Stimulated activated CD8-positive, alpha-beta memory T cell treated with anti-CD3 and anti-CD28 coated beads, Interleukin-7, amount 100 ng/mL, for 4 hours (primary cell): ENCODE data around the gene MAN1A2.

Experiments used
- DNase-seq, 2 donors: peaks; one replicate each; pipeline ENCODE4 v3.0.0-alpha.2; 2020; ENCODE audit warnings: low read depth in 2 of 2

The MAN1A2 gene

DNA sequence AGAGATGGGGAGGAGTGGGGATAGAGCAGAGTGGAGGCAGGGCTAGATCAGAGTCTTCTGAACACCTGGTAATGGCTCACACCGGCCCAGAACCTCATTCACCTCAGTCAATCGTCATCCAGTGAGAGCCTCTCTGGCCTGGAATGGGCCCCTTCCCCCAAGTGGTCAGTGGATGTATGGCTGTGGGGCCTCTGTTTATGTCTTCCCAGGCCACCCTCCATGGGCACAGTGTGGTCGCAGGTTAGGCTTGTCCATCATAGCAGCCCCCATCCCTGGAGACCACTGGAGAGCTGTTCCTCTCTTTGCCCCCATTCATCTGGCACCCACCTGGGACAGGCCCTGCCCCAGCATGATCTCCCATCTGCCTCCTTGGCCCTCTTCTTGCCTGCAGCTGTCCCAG, 209.0 kb downstream of the MAN1A2 start:
- no peak for DNase-seq

DNA sequence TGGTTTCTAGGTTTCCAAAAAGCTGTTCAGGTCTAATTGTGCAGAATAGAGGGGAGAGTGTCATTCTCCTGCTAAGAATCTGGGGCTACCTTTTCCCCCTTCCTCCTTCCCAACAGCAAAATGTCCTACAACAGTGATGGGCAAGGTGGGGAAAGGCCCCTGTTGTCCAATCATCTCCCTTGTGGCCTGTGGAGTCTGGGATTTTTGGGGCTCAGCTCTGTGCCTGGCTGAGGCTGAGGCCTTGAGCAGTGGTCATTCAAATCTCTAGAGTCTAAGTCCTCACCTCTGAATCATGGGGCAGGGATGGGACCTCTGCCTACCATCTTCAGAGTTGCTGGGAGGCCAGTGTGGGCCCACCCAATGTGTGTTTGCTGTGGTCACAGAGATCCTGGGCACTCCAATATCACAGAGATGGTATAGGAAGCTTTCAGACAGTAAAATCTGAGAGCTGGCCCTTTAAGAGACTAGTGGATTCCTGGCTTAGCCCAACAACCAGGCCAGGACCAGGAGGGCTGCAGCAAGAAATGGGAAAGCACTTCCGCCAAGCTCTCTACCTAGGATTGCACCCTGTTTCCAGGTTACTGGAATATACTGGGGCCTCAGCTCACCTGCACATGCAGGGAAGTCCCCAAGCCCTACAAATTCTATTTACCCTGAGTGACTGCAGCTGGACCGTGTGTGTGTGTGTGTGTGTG, 210.1 kb downstream of the MAN1A2 start:
- no peak for DNase-seq

DNA sequence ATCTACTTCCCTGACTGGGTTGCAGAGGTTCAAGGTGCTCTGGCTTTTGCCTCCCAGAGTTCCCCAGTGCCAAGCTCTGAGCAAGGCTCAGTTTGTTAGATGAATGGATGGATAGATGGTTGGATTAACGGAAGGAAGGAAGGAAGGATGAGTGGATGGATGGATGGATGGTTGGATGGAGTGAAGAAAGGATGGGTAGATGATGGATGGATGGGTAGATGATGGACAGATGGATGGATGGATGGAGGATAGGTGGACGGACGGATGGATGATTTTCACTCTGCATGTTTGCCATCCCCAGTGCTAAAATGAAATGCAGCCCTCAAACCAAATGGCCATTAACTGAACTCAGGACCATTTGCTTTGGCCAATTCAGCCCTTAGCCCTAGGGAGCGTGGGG, 211.2 kb downstream of the MAN1A2 start:
- no peak for DNase-seq
